Thyroid gland (tissue), 4 donors: Measurements from ENCODE around the gene PIEZO2.

Experiments
- POLR2A ChIP-seq, 2 donors: fragments of 450-650 bp; IDR thresholded peaks; one replicate each; pipeline ENCODE4 v1.6.1; 2017; ENCODE audit warnings: antibody characterized with exemption in 2 of 2, mild to moderate bottlenecking in 2 of 2, moderate library complexity in 1 of 2
- TF ChIP-seq, protein P1 (sequence below), 6 experiments: fragments of 200-600 bp in 3 of 6; fragments of 450-650 bp in 3 of 6; sonication (generic) in 3 of 6; IDR thresholded peaks; one replicate each; pipeline ENCODE4 v1.5.1; 2016 to 2019; ENCODE audit warnings: antibody characterized with exemption in 6 of 6, mild to moderate bottlenecking in 2 of 6, inconsistent platforms in 1 of 6, moderate library complexity in 1 of 6

DNA sequence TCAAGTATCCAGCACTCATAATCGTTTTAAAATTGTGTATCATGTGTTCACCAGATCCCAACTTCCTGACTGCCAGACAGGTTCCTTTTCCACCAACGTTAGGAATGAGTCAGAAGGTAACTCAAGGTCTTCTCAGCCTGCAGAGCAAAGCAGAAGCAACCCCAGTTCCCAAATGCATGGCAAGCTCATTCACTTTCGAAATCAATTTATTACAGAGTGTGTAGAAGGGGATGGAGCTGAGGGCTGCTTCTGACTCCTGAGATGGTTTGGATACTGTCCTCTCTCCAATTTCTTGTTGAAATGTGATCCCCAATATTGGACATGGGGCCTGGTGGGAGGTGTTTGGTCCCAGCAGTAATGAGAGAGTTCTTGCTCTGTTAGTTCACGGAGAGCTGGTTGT, 114.5 kb downstream of the PIEZO2 start:
- TF ChIP-seq, protein P1, sequence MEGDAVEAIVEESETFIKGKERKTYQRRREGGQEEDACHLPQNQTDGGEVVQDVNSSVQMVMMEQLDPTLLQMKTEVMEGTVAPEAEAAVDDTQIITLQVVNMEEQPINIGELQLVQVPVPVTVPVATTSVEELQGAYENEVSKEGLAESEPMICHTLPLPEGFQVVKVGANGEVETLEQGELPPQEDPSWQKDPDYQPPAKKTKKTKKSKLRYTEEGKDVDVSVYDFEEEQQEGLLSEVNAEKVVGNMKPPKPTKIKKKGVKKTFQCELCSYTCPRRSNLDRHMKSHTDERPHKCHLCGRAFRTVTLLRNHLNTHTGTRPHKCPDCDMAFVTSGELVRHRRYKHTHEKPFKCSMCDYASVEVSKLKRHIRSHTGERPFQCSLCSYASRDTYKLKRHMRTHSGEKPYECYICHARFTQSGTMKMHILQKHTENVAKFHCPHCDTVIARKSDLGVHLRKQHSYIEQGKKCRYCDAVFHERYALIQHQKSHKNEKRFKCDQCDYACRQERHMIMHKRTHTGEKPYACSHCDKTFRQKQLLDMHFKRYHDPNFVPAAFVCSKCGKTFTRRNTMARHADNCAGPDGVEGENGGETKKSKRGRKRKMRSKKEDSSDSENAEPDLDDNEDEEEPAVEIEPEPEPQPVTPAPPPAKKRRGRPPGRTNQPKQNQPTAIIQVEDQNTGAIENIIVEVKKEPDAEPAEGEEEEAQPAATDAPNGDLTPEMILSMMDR (IDR thresholded peaks at IDR 0.05), result no peak
- TF ChIP-seq POLR2A (IDR thresholded peaks at IDR 0.05), result no peak
